Measurements from ENCODE around the gene PKD2L2.
"Not testable (repeated sequence)": the region's sequence is repeated elsewhere in the genome, so short reads cannot be mapped to it uniquely, and the experiment has no call there.

PKD2L2 gene

GRCh38 chr5:137890845-137891244, 1.6 kb downstream of the PKD2L2 start:
- DNase-seq: no peak

- no peak for DNase-seq
These were observed 2.6 kb downstream of the PKD2L2 start for GRCh38 chr5:137891849-137892248.

DNA sequence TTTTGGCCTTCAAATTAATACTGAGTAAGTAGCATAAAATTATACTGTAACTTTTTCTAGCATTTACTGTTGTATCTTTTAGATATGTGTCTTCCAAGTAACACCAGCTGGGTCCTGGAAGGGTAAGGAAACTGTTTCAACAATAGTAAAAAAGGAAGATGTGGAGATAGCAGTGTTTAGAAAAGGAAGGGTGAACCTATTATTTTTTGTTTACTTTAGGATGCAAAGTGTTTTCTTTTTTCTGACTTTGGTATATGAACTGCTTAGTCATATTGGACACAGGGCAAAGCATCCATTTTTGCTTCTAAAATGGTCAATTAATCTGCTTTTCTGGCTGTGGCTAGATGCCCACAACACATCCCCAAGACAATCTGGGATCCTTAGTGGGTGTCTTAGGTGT, 5.3 kb downstream of the PKD2L2 start:
- DNase-seq: no peak

DNA sequence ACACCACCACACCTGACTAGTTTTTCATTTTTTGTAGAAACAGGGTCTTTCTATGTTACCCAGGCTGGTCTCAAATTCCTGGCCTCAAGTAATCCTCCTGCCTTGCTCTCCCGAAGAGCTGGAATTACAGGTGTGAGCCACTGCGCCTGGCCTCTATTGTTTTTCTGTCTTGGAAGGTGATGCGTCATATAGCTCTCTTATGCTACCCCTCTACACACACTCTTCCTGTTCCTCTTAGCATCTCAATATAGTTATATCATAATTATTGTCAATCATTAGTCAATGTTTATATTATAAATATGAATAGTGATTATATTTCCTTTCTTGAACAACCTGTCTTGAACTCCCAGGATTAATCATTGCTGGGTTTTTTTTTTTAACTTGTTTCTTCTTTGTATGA, 7.3 kb downstream of the PKD2L2 start:
- DNase-seq: no peak

- DNase-seq: no peak
These were observed 10.2 kb downstream of the PKD2L2 start for GRCh38 chr5:137899493-137899892.

DNA sequence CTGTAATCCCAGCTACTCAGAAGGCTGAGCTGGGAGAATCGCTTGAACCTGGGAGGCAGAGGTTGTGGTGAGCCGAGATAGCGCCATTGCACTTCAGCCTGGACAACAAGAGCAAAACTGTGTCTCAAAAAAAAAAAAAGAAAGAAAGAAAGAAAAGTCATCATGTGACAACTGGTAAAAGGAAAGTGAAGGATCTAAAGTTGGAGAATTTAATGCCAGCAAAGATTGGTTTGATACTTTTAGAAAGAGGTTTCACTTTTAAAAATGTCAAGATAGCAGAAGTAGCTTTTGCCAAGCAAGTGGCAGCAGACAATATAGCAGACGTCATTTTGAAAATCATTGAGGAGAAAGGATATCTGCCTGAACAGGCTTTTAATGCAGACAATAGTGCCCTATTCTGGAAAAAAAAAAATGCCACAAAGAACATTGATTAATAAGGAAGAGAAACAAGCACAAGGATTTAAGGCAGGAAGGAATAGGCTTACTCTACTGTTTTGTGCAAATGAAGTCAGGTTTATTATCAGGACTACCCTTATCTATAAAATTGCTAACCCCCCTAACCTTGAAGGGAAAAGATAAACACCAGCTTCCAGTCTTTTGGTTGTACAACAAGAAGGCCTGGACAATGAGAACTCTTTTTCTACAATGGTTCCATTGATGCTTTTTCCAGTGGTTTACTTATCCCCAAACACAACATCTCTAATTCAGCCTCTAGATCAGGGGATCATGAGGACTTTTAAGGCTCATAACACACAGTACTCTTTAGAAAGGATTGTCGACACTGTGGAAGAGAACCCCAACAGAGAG, 12.0 kb downstream of the PKD2L2 start:
- DNase-seq: no peak

DNA sequence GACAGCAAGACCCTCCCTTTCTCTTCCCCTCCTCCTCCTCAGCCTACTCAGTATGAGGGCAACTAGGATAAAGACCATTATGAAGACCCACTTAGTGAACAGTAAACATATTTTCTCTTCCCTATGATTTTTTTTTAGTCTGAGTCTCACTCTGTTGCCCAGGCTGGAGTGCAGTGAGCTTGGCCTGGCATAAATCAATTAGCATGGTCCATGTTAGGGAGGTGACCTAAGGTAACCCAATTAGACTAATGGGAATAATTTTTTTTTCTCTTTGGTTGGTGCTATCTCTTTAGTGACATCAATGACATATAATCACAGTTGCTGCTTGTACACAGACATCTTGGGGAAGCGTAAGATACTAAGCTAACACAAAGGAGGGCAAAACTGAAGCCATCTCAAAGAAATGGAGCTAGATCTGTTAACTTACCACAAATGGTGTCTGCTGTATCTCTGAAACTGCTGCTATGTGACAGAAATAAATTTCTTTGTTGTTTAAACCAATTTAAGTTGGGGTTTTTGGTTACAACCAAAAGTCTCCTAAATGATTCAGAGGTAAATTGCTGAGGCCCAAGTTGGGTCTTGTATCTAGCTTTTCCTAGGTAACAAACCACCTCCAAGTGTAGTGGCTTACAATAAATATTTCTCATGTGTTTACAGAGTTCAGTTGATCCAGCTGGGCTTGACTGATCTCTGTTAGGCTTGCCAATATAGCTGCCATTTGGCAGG, 13.3 kb downstream of the PKD2L2 start:
- no peak for DNase-seq

DNA sequence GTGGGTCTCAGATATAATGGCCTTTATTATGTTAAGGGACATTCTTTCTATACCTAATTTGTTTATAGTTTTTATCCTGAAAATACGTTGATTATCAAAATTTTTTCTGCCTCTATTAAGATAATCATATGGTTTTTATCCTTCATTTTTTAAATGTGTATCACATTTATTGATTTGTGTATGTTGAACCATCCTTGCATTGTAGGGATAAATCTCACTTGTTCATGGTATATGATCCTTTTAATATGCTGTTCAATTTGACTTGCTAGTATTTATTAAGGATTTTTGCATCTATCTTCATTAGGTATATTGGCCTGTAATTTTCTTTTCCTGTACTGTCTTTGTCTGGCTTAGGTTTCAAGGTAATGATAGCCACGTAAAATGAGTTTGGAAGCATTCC, 25.5 kb downstream of the PKD2L2 start:
- no peak for DNase-seq

GRCh38 chr5:137916923-137917322, 27.7 kb downstream of the PKD2L2 start:
- DNase-seq: no peak

DNA sequence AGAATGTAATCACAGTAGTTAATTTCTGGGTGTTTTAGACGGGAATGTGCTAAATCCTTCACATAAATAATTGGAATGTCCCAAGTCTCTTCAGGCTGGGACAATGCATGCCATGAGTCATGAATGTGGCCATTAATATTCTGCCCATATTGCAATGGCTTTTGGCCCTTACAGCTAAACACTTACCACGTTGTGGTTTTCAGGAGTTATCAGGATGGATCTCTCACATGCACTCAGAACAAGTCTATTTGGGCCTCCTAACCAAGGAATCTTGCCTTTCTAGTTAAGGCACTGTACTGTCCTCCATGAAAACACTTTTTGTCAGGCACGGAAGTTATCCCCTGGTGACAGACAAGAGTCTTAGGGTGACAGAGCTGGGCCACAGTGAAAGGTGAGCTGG, 32.7 kb downstream of the PKD2L2 start:
- DNase-seq: no peak

DNA sequence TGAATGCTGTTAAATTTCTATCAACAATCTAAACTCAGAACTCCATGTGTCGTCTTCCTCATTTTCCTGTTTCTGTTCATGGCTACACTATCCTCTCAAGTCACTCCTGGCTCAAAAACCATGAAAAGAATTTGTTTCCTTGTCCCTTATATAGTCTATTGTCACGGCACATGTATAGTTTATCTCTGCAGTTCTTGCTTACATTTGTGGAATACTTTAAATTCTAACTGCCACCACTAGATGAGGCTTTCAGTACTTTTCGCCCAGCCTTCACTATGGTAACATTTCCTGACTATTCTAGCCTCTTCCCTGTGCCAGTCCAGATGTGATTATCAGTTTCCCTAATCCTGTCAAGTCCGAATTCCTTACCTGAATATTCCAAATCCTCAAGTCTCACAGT, 34.6 kb downstream of the PKD2L2 start:
- no peak for DNase-seq

GRCh38 chr5:137932800-137933199, 43.5 kb downstream of the PKD2L2 start:
- no peak for DNase-seq

DNA sequence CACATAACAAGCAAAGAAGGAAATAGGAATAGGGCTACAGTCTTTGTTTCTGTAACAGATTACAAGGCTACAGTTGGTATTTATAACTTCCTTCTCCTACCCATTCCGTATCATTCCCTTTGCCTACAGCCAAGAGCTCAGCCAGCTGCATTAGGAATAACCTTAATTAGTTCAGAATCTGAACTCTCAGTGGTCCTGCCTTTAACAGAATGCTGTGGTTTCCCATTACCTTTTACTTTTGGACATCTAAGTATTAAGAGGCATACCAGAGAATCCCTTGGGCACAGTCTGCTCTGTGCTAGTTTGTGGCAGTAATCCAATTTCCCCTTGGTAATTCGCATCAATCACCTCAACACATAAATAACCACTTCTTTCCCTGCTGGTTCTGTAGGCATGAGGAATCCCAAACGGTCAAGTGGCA, 44.2 kb downstream of the PKD2L2 start:
- DNase-seq: no peak

DNA sequence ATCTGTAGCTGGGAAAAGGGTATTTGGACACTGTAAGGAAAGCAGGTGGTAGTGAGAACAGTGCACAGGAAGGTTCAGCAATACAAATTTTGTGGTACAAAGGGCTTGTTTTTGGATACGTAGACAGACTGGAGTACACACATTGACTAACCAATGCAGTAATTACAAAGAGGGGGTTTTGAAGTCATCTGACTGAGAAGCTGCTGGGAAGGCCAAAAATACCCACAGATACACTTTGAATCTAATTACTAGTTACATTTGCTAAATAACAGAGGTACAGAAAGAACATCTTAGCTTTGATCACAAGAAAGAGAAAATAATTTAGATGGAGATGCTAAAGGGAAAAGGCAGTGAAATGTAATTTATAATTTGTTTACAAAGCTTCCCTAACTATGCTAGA, 45.9 kb downstream of the PKD2L2 start:
- no peak for DNase-seq

DNA sequence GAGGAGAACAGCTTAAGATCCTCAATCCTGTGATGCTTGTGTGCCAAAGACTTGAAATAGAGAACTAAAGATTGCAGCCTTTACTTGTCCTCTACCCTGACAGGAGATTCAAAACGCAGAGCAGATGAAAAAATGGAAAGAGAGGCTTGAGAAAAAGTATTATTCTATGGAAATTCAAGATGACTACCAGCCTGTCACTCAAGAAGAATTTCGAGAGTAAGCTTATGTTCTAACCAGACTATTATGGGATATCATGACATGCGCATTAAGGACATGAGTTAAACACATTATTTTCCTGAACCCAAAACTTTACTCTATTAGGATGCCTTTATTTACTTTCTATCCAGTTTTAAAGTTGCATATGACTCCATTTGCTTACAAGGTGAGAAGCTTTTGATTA, 46.4 kb downstream of the PKD2L2 start:
- no peak for DNase-seq

GRCh38 chr5:137937994-137938750, 48.9 kb downstream of the PKD2L2 start:
- DNase-seq: no peak

DNA sequence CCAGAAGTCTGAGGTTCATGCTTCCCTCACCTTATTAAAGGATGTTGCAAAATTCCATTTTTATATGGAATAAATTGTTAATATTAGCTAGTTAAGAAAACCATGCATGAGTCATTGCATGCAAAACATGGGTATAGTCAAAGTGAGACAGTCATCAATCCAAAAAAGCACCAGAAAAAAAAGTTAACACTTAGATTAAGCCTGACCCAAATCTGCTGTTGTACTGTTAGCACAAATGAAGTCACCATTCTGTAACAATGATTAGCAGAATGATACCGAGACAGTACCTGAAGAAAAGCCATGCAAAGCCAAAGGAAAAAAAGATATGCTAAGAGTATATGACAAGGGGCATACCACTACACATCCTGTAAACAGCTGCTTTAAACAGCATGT, 49.5 kb downstream of the PKD2L2 start:
- DNase-seq: no peak

DNA sequence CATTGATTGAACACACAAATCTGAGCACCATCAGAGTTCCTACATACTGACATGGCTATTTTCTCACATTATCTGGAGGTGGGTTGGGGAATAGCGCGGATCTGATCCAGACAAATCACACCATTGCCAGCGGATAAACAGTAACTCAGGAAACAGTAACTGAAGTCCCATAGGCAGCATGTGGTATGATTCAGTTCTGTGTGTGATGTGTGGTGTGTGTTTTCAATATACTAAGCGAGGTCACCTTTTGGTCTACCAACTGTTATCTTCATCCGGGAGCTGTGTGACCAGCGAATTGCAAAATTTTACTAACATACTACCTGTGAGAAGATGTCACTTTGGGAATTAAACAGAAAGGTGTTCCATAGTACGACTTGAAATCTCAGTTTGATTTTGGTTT, 50.1 kb downstream of the PKD2L2 start:
- DNase-seq: no peak

DNA sequence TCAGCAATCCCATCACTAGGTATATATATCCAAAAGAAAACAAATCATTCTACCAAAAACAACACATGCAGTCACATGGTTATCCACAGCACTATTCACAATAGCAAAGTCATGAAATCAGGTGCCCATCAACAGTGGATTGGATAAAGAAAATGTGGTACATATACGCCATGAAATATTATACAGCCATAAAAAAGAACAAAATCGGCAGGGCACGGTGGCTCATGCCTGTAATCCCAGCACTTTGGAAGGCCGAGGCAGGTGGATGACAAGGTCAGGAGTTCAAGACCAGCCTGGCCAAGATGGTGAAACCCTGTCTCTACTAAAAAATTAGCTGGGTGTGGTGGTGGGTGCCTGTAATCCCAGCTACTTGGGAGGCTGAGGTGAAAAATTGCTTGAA, 55.0 kb downstream of the PKD2L2 start:
- not testable (repeated sequence) for DNase-seq

DNA sequence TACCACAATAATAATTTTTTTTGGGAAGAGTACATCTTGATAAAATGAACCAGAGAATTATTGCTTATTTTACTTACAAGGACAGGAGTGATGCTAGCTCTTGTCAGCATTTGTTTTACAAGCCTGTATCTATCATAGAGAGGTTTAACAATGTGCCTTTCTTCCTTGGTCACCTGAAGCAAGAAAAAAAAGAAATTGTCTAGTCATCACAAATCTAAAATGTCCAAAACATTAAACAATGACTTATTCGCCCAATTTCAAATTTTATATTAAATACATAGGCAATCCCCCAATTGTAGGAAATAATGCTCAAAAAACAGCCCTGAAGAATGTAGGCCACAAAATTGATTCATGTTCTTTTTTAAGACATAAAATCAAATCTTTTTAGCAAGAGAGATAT, 56.6 kb downstream of the PKD2L2 start:
- no peak for DNase-seq

- no peak for DNase-seq
These were observed 65.0 kb downstream of the PKD2L2 start for GRCh38 chr5:137954131-137954879.

DNA sequence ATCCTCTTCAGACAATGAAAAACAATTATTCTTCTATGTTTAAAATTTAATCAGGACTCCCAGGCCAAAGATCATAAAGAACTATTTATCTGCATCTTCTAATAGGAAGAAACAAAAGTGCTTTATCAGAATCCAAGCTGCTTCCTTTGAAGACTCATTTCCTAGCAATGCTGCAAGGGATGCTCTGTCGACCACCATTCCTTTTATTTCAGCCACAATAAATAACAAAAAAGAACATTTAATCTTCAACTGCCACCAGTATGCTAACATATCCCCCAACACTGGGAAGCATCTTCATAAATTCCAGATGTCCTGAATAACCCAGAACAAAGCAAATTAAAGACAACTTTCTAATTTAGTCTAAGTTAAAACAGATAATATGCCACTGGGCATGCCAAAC, 68.7 kb downstream of the PKD2L2 start:
- DNase-seq: no peak

DNA sequence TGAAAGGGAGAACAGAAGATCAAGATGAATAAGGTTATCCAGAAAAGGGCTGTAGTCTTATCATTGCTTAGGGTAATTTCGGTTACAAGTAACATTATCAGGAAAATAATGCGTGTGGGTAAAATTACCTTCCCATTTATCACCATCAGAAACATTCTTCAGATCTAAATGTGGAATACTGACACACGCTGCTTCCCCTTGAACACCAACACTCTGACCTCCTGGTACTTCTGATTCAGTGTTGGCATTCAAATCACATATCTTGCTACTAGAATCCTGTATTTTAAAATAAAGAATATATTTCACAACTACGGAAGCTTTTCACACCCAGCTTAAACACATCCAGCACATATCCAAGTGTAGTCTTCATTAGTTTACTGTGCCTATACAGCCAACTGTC, 70.2 kb downstream of the PKD2L2 start:
- DNase-seq: no peak

Measured in cerebellar nuclear complex (tissue), 1 donor.